AG10803 (cell line): ENCODE data around the gene JOSD2.

Experiments used
- DNase-seq: peaks from one replicate; pipeline ENCODE4 v3.0.0; 2010; ENCODE audit warnings: low read depth
- H3K4me3 ChIP-seq: 2 replicates; pipeline ENCODE4 v1.5.1; 2011; ENCODE audit warnings: mild to moderate bottlenecking, low read length, control low read depth
- TF ChIP-seq, protein P1 (sequence below): conservative IDR thresholded peaks from 2 replicates; pipeline ENCODE4 v1.5.1; 2011; ENCODE audit warnings: mild to moderate bottlenecking, low read length, control low read depth, inconsistent platforms

Gene JOSD2

DNA sequence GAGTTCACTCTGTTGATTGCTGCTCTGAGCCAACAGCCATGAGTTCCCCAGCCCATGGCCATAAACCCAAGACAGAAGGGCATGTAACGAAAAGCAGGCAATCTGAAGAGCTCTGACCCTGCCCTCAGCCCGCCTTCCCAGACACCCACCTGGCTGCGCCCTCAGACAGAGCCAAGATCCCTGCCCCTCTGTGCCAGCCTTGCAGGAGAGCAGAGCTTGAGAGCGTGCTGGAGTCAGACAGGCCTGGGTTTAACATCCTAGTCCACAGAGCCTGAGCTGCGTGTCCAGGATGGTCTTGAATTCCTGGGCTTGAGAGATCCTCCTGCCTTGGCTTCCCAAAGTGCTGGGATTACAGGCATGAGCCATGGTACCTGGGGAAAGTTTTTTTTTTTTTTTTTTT, 53.7 kb downstream of the JOSD2 start:
- TF ChIP-seq, protein P1, sequence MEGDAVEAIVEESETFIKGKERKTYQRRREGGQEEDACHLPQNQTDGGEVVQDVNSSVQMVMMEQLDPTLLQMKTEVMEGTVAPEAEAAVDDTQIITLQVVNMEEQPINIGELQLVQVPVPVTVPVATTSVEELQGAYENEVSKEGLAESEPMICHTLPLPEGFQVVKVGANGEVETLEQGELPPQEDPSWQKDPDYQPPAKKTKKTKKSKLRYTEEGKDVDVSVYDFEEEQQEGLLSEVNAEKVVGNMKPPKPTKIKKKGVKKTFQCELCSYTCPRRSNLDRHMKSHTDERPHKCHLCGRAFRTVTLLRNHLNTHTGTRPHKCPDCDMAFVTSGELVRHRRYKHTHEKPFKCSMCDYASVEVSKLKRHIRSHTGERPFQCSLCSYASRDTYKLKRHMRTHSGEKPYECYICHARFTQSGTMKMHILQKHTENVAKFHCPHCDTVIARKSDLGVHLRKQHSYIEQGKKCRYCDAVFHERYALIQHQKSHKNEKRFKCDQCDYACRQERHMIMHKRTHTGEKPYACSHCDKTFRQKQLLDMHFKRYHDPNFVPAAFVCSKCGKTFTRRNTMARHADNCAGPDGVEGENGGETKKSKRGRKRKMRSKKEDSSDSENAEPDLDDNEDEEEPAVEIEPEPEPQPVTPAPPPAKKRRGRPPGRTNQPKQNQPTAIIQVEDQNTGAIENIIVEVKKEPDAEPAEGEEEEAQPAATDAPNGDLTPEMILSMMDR = no peak
- no peak overlapping the region for H3K4me3 ChIP-seq
- DNase-seq = no peak
